Neuron (in vitro differentiated cells): ENCODE data around the gene ANKLE2.
"Not testable (repeated sequence)": the region's sequence is repeated elsewhere in the genome, so short reads cannot be mapped to it uniquely, and the experiment has no call there.

Experiments
- H2AFZ ChIP-seq: one replicate; pipeline ENCODE4 v1.6.1; 2013; ENCODE audit warnings: low read depth, mild to moderate bottlenecking, inconsistent platforms, low read length, moderate library complexity
- H3K27me3 ChIP-seq: one replicate; pipeline ENCODE4 v1.6.1; 2013; ENCODE audit warnings: low read length; ENCODE audit not compliant: insufficient read depth
- H3K36me3 ChIP-seq: one replicate; pipeline ENCODE4 v1.6.1; 2013; ENCODE audit warnings: low read length; ENCODE audit not compliant: insufficient read depth
- H3K4me1 ChIP-seq: one replicate; pipeline ENCODE4 v1.6.1; 2013; ENCODE audit warnings: low read length; ENCODE audit not compliant: insufficient read depth
- H3K4me3 ChIP-seq: 2 replicates; pipeline ENCODE4 v1.5.1; 2013; ENCODE audit warnings: mild to moderate bottlenecking, low read length, moderate library complexity
- H3K9me3 ChIP-seq: one replicate; pipeline ENCODE4 v1.6.1; 2013; ENCODE audit warnings: low read length

ANKLE2 gene

GRCh38 chr12:132788375-132789098 is 26.9 kb upstream of the ANKLE2 start:
- Histone ChIP-seq H3K4me1 (no peaks in the 10 kb centered on the region), H3K36me3 (peaks cover 60% of the 10 kb centered on the region)

GRCh38 chr12:132787877-132788276 is 26.2 kb upstream of the ANKLE2 start:
- Histone ChIP-seq H3K9me3 (peaks cover 7% of the 10 kb centered on the region), H2AFZ (no peak overlapping the region), H3K27me3 (no peaks in the 10 kb centered on the region), H3K4me1 (no peaks in the 10 kb centered on the region), H3K36me3 (peaks cover 64% of the 10 kb centered on the region), H3K4me3 (no peak overlapping the region)

More at GRCh38 chr12:132788375-132789098, 26.9 kb upstream of the ANKLE2 start:
- Histone ChIP-seq H3K4me3 (no peak overlapping the region), H2AFZ (no peak overlapping the region), H3K9me3 (peaks cover 7% of the 10 kb centered on the region), H3K27me3 (no peaks in the 10 kb centered on the region)

DNA sequence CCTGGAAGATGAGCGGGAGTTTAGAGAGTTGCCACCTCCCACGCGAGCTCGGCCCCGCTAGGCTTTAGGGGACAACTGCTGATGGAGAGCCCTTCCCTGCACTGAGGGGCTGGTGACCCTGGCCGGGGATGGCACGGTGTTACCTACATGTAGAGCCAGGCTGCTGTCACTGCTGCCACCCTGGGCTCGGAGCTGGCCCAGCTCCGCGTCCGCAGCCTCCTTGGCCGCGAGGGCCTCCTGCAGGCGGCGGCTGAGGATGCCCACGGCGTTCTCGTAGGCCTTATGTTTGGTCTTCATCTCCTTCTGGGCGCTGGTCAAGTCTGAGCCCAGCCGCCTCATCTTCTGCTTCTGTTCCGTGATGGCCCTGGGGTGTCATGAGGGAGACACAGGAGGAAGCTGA is 24.6 kb upstream of the ANKLE2 start:
- H2AFZ ChIP-seq = no peak overlapping the region
- H3K4me3 ChIP-seq = no peak overlapping the region
- H3K27me3 ChIP-seq = no peaks in the 10 kb centered on the region
- no peaks in the 10 kb centered on the region for H3K4me1 ChIP-seq
- peaks cover 70% of the 10 kb centered on the region for H3K36me3 ChIP-seq
- H3K9me3 ChIP-seq = peaks cover under 1% of the 10 kb centered on the region

GRCh38 chr12:132784580-132784979 is 22.9 kb upstream of the ANKLE2 start:
- H3K4me3 ChIP-seq = no peak overlapping the region
- no peaks in the 10 kb centered on the region for H3K4me1 ChIP-seq
- H2AFZ ChIP-seq = no peak overlapping the region
- H3K9me3 ChIP-seq = no peaks in the 10 kb centered on the region
- no peaks in the 10 kb centered on the region for H3K27me3 ChIP-seq
- H3K36me3 ChIP-seq = peaks cover 78% of the 10 kb centered on the region

DNA sequence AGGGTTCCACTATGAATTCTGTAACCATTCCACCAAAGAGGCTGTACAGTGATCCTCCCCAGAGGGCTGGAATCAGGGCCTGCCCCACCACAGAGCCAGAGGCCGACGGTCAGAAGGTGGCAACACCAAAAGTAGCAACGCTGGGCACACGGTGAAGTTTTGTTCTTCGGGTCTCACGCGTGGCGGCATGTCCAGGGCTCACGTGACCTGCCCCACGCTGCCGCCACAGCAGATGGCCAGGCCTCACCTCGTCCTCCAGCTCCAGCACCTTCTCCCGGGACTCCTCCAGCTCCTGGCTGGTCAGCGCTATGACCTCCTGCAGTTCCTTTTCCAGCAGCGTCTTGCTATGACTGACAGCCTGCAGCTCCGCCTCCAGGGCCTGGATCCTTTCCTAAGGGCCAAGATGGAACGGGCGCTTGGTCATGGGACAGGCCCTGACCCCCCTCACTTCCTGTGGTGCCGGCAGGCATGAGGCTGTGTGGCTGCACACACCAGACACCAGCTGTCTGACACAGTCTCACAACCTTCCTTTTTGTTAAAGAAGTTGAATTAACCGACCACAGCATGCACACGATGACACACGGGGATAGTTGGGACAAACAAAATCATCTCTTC is 22.4 kb upstream of the ANKLE2 start:
- Histone ChIP-seq H3K36me3 (peaks cover 76% of the 10 kb centered on the region), H3K4me1 (no peaks in the 10 kb centered on the region), H3K9me3 (no peaks in the 10 kb centered on the region), H3K4me3 (no peak overlapping the region), H2AFZ (no peak overlapping the region), H3K27me3 (no peaks in the 10 kb centered on the region)

GRCh38 chr12:132781938-132782337 is 20.3 kb upstream of the ANKLE2 start:
- Histone ChIP-seq H3K9me3 (no peaks in the 10 kb centered on the region), H3K4me1 (no peaks in the 10 kb centered on the region), H2AFZ (no peak overlapping the region), H3K27me3 (no peaks in the 10 kb centered on the region), H3K4me3 (no peak overlapping the region), H3K36me3 (peaks cover 75% of the 10 kb centered on the region)

DNA sequence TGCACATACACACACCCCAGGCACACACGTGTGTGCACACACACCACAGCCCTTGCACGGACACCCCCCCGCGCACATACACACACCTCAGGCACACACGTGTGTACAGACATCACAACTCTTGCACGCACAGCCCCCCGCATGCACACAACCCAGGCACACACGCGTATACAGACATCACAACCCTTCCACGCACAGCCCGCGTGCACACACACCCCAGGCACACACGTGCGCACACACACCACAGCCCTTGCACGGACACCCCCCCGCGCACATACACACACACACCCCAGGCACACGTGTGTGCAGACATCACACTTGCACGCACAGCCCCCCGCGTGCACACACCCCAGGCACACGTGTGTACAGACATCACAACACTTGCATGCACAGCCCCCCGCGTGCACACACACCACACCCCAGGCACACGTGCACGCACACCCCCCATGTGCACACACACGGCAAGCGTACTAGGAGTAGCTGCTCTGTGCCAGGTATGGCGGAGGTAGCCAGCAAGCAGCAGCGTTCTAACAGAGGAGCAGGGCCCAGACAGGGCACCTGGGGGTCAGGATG is 18.2 kb upstream of the ANKLE2 start:
- Histone ChIP-seq H3K36me3 (peaks cover 79% of the 10 kb centered on the region), H3K27me3 (no peaks in the 10 kb centered on the region), H3K4me1 (no peaks in the 10 kb centered on the region), H3K9me3 (no peaks in the 10 kb centered on the region), H3K4me3 (no peak overlapping the region), H2AFZ (no peak overlapping the region)

- Histone ChIP-seq H3K36me3 (peaks cover 84% of the 10 kb centered on the region), H3K4me3 (no peak overlapping the region), H3K27me3 (no peaks in the 10 kb centered on the region), H2AFZ (no peak overlapping the region), H3K4me1 (no peaks in the 10 kb centered on the region), H3K9me3 (no peaks in the 10 kb centered on the region)
These were observed 16.0 kb upstream of the ANKLE2 start for GRCh38 chr12:132777614-132778013.

GRCh38 chr12:132776816-132777568 is 15.4 kb upstream of the ANKLE2 start:
- Histone ChIP-seq H3K27me3 (no peaks in the 10 kb centered on the region), H3K4me3 (no peak overlapping the region), H3K4me1 (no peaks in the 10 kb centered on the region), H3K9me3 (no peaks in the 10 kb centered on the region), H2AFZ (no peak overlapping the region), H3K36me3 (peaks cover 81% of the 10 kb centered on the region)

DNA sequence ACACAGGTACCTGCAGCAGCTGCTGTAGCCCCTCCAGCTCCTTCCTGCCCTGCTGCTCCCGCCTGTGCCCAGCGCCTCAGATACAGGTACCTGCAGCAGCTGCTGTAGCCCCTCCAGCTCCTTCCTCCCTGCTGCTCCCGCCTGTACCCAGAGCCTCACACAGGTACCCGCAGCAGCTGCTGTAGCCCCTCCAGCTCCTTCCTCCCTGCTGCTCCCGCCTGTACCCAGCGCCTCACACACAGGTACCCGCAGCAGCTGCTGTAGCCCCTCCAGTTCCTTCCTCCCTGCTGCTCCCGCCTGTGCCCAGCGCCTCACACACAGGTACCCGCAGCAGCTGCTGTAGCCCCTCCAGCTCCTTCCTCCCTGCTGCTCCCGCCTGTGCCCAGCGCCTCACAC is 14.6 kb upstream of the ANKLE2 start:
- H3K4me3 ChIP-seq, H3K27me3 ChIP-seq, H3K9me3 ChIP-seq, H2AFZ ChIP-seq, H3K4me1 ChIP-seq: not testable (repeated sequence)
- peaks cover 81% of the 10 kb centered on the region for H3K36me3 ChIP-seq

GRCh38 chr12:132775502-132776229 is 14.0 kb upstream of the ANKLE2 start:
- Histone ChIP-seq H3K36me3 (peaks cover 77% of the 10 kb centered on the region), H2AFZ (no peak overlapping the region), H3K27me3 (no peaks in the 10 kb centered on the region), H3K4me1 (no peaks in the 10 kb centered on the region), H3K4me3 (no peak overlapping the region), H3K9me3 (no peaks in the 10 kb centered on the region)

DNA sequence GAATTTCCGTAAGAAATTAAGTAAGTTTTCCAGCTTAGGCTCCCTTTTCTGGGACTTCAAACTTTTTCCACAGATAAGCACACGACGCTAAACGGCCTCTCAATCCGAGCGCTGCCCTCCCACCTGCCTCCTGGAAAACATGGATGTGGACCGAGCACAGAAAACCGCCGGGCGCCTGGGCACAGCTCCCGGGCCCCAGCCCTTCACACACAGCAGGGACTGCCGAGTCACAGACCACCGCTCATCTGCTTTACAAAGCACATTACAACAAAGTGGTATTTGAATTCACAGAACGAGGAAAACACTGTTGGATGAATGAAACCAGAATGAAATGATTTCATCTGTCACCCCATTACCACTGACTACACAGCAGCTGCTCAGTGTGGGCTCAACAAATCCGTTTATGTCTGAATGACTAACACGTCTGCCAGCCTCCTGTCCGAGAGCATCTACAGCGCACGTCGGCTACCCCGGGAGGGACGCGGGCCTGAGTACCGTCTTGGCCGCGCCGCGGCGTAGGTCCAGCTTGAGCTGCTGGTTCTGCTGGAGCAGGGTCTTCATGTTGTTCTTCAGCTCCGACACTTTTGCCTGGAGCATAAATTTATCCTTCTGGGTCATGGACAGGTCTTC is 13.1 kb upstream of the ANKLE2 start:
- H2AFZ ChIP-seq = no peak overlapping the region
- no peak overlapping the region for H3K4me3 ChIP-seq
- no peaks in the 10 kb centered on the region for H3K27me3 ChIP-seq
- H3K36me3 ChIP-seq = peaks cover 72% of the 10 kb centered on the region
- H3K4me1 ChIP-seq = no peaks in the 10 kb centered on the region
- H3K9me3 ChIP-seq = no peaks in the 10 kb centered on the region
